ENCODE measurements around the gene CCDC61.

Gene CCDC61

DNA sequence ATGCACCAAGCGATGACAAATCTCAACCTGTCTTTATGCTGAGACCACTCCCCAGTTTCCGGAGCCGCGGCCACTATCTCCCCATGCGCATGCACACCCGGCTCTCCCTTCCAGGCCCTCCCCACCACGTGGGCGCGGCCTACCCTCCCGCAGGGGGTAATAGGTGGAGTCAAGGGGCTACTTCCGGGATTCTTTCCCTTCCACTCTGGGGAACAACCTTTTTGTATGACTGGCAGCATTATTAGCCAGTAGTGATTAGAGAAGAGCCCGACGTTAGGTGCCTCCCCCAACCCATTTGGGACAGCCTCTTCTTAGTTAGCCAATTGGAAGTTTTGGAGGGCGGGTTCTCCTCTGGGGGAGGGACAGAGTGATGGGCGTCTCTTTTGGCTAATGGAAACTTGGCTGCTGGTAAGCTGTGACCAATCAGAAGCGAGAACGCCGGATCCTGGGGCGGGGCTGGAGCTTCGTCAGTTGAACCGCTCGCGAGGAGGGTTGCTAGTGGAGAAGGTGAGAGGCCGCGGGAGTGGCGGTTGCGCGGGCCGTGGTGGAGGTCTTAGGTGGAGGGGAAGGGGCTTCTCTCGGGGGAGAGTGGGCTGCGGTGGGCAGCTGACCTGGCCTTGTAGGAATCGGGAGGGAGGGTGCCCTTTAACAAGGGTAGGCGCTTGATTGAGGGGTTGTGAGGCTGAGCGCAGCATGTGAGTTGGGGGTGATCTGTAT, at the start of gene CCDC61:
CCDC61 (plus strand) TSS at position 470 of the 717 bp plus-strand sequence. CDS start 7,552 bp downstream, outside the sequence.
- DNase-seq (ENCODE audit: low read depth): peak; percentile 96

- no peak for DNase-seq (ENCODE audit: low read depth)
Observed at GRCh38 chr19:45947926-45948325, 47.3 kb upstream of the CCDC61 start.

DNA sequence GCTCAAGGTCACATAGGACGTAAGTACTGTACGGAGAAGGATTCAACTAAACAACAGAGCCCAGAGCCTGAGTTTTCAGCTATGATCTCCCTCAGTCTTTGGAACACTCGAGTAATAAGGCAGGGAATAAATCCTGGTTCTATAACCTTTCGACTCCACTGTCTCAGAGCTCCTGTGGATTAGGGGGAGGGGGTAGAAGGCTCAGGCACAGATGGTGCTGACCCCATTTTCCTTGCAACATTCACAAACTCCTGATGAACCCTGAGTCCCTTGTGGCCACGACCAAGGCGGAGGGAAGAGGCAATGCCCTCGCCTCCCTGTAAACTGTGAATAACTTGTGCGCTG, 43.0 kb upstream of the CCDC61 start:
- no peak for DNase-seq (ENCODE audit: low read depth)

DNA sequence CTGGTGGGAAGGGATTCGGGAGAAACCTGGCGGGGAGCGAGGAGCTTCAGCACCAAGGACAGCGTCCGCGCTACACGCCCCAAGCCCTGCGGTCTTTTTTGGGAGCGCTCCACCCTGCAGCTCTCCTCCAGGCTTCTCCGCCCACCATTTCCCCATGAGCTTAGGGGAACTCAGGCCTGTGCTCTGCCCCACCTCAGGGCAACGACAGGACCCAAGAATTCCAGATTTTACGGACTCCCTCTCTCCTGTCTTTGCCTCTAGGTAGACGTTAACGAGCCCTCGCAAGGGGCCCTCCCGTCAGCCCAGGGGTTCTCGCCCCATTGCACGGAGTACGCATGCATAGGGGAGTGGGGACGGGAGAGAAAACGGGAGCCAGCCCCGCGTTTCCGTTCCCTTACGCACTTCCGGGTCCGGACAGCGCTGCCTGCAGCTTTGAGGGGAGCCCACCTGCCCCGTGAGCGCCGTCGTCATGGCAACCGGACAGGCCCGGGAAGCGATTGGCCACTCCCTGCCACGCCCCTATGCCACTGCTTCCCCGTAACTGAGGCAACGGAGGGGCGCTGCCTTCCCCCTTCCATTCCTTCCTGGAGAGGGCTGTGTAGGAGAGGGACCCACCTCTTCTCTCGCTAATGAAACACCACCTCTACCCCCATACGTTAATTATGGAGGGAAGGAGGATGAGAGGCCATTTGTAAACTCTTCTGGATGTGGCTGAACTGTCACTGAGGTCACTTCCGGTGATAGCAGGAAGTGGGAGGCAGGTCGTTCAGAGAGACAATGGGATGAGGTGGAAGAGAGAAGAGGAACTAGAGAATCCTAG, 42.4 kb upstream of the CCDC61 start:
- no peak for DNase-seq (ENCODE audit: low read depth)

GRCh38 chr19:45953676-45954075, 41.6 kb upstream of the CCDC61 start:
- DNase-seq (ENCODE audit: low read depth): no peak

GRCh38 chr19:45954156-45954555, 41.1 kb upstream of the CCDC61 start:
- no peak for DNase-seq (ENCODE audit: low read depth)

DNA sequence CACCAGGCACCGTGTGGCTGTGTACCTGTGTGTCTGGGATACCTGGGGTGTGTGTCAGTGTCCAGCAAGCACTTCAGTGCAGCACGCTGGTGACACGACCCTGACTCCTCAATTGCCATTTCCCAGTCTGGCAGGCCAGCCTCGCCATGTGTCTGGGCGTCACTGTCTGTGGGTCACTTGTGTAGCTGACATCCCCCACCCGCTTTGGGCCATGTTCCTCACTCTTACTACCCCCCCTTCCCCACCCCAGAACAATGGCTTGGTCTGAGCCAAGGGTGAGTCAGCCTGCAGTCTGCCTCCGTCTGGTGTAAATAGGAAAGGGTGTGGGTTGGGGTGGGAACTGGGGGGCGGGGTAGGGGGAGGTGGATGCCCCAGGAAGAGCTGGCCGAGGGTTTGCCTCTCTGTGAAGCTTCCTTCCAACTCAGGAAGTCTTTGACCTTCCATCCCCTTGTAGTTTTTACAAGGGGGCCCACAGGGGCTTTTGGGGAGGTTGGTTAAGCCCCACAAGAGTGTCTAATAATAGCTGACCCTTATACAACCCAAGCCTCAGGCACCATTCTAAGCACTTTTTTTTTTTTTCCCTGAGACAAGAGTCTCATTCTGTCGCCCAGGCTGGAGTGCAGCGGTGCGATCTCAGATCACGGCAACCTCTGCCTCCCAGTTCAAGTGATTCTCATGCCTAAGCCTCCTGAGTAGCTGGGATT, 39.2 kb upstream of the CCDC61 start:
- no peak for DNase-seq (ENCODE audit: low read depth)

GRCh38 chr19:45958320-45958719, 36.9 kb upstream of the CCDC61 start:
- DNase-seq (ENCODE audit: low read depth): no peak

DNA sequence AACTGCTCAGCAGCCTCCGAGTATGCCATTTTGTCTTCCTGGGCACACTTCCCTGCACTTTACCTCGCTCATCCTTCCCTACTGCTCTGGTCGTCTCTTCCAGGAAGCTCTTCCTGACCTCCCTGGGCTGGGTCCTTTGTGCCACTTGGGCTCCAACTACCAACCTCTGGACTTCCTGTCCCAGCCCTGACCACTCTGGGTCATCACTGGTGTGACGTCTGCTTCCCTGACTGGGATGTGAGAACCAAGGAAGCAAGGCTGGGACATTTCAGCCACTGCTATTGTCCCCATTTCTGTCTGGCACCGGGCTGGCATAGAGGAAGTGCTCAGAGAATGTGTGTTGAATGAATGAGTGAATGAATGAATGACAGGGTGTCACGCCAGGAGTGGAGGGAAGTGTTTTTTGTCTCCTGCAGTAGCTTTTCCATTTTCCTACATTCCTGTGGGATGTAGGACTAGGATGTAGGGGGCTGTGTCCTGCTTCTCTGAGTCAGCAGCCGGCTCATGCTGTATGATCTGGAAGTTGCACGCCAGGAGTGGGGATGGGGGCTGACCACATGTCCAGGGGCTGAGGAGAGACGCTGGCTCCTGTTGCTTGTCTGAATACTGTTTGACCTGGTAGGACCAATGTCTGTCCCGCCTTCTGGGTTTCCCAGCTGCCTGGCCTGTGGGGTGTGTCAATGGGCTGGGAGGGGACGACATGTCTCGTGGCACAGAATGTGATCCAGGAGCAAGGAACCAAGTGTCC, 36.3 kb upstream of the CCDC61 start:
- DNase-seq (ENCODE audit: low read depth): no peak

DNA sequence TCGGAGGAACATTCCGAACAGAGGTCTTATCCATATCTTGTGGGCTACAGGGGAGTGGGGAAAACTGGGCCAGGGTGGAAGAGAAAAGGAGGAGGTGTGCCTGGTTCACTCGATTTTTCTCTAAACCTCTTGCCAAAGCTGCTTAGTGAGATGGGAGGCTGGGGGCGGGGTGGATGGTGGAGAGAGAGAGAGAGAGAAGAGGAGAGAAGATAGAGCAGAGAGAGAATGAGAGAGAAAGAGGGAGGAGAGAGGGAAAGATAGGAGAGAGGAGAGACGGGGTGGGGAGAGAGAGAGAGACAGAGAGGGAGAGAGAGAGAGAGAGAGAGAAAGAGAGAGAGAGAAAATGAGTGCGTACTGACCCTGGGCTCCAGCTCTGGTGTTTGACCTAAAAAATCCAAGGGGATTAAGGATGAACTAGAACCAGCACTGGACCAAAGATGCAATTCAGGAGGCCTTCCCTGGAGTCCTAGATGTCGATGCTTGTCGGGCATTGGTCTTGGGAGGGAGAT, 35.7 kb upstream of the CCDC61 start:
- DNase-seq (ENCODE audit: low read depth): no peak

DNA sequence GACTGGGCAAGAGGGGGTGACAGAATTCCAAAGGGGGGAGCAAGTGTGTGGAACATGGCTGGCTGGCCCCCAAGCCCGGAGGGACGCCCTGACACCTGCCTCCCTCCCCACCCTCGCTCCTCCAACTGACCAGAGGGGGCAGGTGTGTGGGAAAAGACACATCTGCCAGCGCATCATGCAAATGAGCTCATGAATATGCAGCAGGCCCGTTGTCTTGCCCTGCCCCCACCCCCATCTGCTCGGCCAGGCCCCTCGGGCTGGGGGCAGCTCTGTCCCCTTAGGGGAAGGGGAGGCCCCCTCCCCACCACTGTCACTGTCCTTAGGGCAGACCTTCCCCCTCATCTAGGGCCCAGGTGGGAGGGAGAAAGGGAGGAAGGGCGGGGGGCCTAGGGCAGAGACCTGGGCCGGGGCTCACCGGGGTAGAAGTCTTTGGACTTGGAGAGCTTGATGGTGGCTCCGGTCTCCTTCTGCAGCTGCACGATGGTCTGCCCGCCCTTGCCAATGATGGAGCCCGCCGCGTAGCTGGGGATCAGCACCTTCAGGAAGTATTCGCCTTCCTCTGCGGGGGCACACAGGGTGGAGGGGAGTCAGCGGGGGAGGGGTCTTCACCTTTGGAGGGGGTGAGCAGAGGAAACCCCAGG, 34.6 kb upstream of the CCDC61 start:
- DNase-seq (ENCODE audit: low read depth): no peak

DNA sequence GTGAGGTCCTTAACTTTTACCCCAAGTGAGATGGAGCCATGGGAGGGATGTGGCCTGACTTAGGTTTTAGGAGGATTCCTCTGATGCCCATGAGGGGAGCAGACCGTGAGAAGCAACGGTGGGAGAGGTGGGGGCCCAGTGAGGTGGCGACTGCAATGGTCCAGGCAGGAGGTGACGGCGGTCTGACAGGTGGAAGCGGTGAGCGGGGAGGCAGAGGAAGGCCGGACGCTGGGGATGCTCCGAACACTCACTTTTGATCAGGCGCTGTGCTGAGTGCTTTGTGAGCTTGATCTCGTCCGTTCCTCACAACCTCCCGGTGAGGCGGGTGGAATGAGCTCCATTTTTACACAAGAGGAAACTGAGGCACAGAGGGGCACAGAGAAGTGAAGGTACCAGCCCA, 33.2 kb upstream of the CCDC61 start:
- DNase-seq (ENCODE audit: low read depth): no peak

- no peak for DNase-seq (ENCODE audit: low read depth)
Observed at GRCh38 chr19:45967246-45967645, 28.0 kb upstream of the CCDC61 start.

DNA sequence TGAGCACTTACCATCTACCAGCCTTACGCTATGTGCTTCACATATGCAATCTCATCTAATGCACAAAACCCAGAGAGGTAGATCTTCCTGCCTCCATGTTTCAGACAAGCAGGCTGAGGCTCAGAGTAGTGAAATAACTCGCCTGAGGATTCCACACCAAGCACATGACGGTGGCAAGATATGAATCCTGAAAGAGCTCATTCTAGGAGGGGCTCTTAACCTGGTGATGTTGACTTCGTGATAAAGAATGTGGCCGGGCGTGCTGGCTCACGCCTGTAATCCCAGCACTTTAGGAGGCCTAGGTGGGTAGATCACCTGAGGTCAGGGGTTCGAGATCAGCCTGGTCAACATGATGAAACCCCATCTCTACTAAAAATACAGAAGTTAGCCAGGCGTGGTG, 26.6 kb upstream of the CCDC61 start:
- DNase-seq (ENCODE audit: low read depth): no peak

GRCh38 chr19:45969676-45970075, 25.6 kb upstream of the CCDC61 start:
- DNase-seq (ENCODE audit: low read depth): no peak

- no peak for DNase-seq (ENCODE audit: low read depth)
Observed at GRCh38 chr19:45971260-45971902, 23.9 kb upstream of the CCDC61 start.

DNA sequence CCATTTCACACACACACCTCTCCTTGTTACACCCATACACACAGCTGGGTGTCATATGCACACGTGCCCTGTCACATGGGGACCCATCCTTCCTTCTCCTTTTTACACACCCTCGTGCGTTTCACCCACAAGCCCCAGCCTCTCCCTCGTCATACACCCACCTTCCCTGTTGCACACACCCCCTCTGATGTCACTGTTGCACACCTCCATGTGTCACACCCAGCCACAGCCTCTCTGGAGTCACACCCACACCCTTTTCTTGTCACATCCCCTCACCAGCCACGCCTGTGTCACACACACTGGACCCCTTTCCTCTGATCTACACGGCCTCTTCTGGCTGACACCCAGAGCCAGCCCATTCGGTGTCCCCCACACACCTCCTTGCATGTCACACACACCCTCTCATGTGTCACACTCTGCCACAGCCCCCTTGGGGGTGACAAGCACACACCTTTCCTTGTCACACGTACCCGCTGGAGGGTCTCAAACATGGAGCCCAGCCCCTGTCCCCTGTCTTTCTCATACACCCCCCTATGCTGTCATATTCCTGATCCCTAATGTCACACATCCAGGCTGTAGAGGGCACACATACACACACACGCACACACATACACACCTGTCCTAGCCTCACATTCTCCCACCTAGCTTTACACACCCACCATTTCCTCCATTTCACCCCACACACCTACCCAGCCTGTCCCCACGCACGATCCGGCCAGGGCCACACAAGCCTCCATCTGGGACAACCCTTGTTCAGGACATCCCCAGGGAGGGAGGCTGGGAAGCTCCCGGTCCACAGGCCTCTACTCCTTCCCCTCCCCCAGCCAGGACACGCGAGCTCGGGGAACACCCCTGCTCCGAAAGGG, 23.0 kb upstream of the CCDC61 start:
- DNase-seq (ENCODE audit: low read depth): peak; percentile 59

DNA sequence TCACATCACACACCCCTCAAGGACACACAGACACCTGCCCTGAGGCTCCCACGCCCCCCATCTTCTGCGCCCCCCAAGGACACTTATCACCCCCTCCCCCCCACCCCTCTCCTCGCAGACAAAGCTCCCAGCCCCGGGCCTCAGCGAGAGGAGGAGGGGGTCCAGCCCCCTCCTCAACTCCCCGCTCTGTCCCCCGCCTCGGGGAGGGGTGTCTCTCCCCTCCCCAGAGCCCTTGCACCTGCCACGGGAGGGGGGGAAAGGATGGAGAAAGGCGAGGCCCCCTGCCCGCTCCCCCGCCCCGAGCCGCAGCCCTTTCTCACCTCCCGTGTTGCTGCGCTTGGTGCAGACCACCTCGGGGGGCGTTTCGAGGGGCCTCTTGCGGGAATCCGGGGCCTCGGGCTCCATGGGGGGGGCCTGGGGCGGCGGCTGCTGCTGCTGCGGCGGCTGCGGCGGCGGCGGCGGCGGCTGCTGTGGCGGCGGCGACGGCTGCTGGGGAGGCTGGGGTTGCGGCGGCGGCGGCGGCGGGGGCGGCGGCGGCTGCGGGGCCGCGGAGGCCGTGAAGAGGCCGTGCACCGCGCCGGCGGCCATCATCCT, 22.2 kb upstream of the CCDC61 start:
- DNase-seq (ENCODE audit: low read depth): no peak

- DNase-seq (ENCODE audit: low read depth): no peak
Observed at GRCh38 chr19:45973553-45974338, 21.5 kb upstream of the CCDC61 start, which contains the start of gene NOVA2. NOVA2 (minus strand) TSS chr19:45973865; CDS start chr19:45973351, 514 bp downstream.

All from stimulated activated CD4-positive, alpha-beta T cell treated with anti-CD3 and anti-CD28 coated beads, Interleukin-2, amount 100 ng/mL, for 4 hours (primary cell).